Central memory CD4-positive, alpha-beta T cell (primary cell): ENCODE measurements around the gene VAMP4.
"Not testable (repeated sequence)": the region's sequence is repeated elsewhere in the genome, so short reads cannot be mapped to it uniquely, and the experiment has no call there.

Experiments used
- DNase-seq: peaks from one replicate; pipeline ENCODE4 v3.0.0; 2022

Gene VAMP4

GRCh38 chr1:171693541-171693940 is 48.3 kb downstream of the VAMP4 start:
- not testable (repeated sequence) for DNase-seq

- DNase-seq = no peak
Observed at GRCh38 chr1:171683870-171684269, 58.0 kb downstream of the VAMP4 start.

- no peak for DNase-seq
Observed at GRCh38 chr1:171680339-171680738, 61.5 kb downstream of the VAMP4 start.

GRCh38 chr1:171676823-171677222 is 65.0 kb downstream of the VAMP4 start:
- DNase-seq = no peak

GRCh38 chr1:171674431-171675405 is 67.1 kb downstream of the VAMP4 start:
- DNase-seq = no peak

GRCh38 chr1:171670739-171671138 is 71.1 kb downstream of the VAMP4 start:
- no peak for DNase-seq

- no peak for DNase-seq
Observed at GRCh38 chr1:171668372-171668771, 73.5 kb downstream of the VAMP4 start.

- DNase-seq = no peak
Observed at GRCh38 chr1:171666114-171666769, 75.6 kb downstream of the VAMP4 start.

GRCh38 chr1:171664976-171665375 is 76.9 kb downstream of the VAMP4 start:
- no peak for DNase-seq

- no peak for DNase-seq
Observed at GRCh38 chr1:171663854-171664575, 77.8 kb downstream of the VAMP4 start.

GRCh38 chr1:171663036-171663853 is 78.6 kb downstream of the VAMP4 start:
- no peak for DNase-seq

- no peak for DNase-seq
Observed at GRCh38 chr1:171661076-171661650, 80.7 kb downstream of the VAMP4 start.

- not testable (repeated sequence) for DNase-seq
Observed at GRCh38 chr1:171656206-171656605, 85.7 kb downstream of the VAMP4 start.

GRCh38 chr1:171655746-171656116 is 86.1 kb downstream of the VAMP4 start:
- no peak for DNase-seq

- peak; percentile 21 for DNase-seq
Observed at GRCh38 chr1:171654942-171655745, 86.7 kb downstream of the VAMP4 start.

GRCh38 chr1:171654201-171654941 is 87.5 kb downstream of the VAMP4 start:
- no peak for DNase-seq

GRCh38 chr1:171653796-171654195 is 88.1 kb downstream of the VAMP4 start:
- DNase-seq = no peak

GRCh38 chr1:171652234-171652822 is 89.5 kb downstream of the VAMP4 start, which contains the start of gene MYOC:
MYOC (minus strand) TSS chr1:171652688; CDS start chr1:171652611, 77 bp downstream.
- no peak for DNase-seq
